GM12878 (cell line): Measurements from ENCODE around the gene B3GAT1. TPM values are rescaled to one million over a fixed set of nuclear protein-coding genes. Genes with fewer than 3 reads are reported as not detected.
"Not testable (repeated sequence)": the region's sequence is repeated elsewhere in the genome, so short reads cannot be mapped to it uniquely, and the experiment has no call there.

ENCODE experiments used
- ATAC-seq: fragments of 200-7000 bp; cut with Tn5 transposase; 3 replicates; pipeline ENCODE4 v1.9.1; 2020; ENCODE audit warnings: mild to moderate bottlenecking, moderate library complexity
- BruUV-seq: library from RNA; stranded (reverse); fragments of 400-500 nt; replicated peaks from 2 replicates; lab custom pipeline; 2021; lab: Mats Ljungman, UMichigan
- CTCF ChIA-PET: fragments of 300-600 bp; sonication (Branson Sonifier 250); formaldehyde crosslinking; extraction: SDS; loops from one replicate; lab custom pipeline; 2021; ENCODE audit warnings: inconsistent platforms; lab: Yijun Ruan, JAX
- POLR2A ChIA-PET: fragments of 350-600 bp; formaldehyde crosslinking; extraction: SDS; loops from one replicate; lab custom pipeline; 2021; ENCODE audit warnings: inconsistent platforms; lab: Charles Lee
- RAD21 ChIA-PET: fragments of 300-600 bp; sonication (Branson Sonifier 250); formaldehyde crosslinking; loops from one replicate; lab custom pipeline; 2023; ENCODE audit warnings: antibody characterized with exemption; ENCODE audit not compliant: unreplicated experiment; lab: Charles Lee
- SMC1A ChIA-PET: fragments of 300-600 bp; sonication (Branson Sonifier 250); formaldehyde crosslinking; loops from one replicate; lab custom pipeline; 2023; ENCODE audit not compliant: unreplicated experiment, uncharacterized antibody; lab: Charles Lee
- DNase-seq: peaks from one replicate; pipeline ENCODE4 v3.0.0-alpha.2; 2011; ENCODE audit warnings: low read depth, low spot score
- FAIRE-seq: peaks from 3 replicates; lab custom pipeline; 2011; peaks lifted over from hg19 to GRCh38; lab: Jason Lieb, UNC
- H2AFZ ChIP-seq: 2 replicates; pipeline ENCODE4 v1.6.0; 2011; ENCODE audit warnings: low read depth, low read length, control low read depth; ENCODE audit not compliant: control insufficient read depth
- H3K27ac ChIP-seq: 2 replicates; pipeline ENCODE4 v1.5.1; 2011; ENCODE audit warnings: control low read depth; ENCODE audit not compliant: control insufficient read depth, insufficient read depth
- H3K27me3 ChIP-seq, 2 experiments: replicated peaks in 1 of 2; 2 replicates each; pipeline versions ENCODE4 v1.6.0 to v1.6.1; 2011; ENCODE audit warnings: low read length in 1 of 2; ENCODE audit not compliant: control insufficient read depth in 2 of 2, insufficient read depth in 2 of 2
- H3K36me3 ChIP-seq, 2 experiments: 2 replicates each; pipeline ENCODE4 v1.5.1; 2011; ENCODE audit warnings: low read length in 1 of 2; ENCODE audit not compliant: control insufficient read depth in 2 of 2, insufficient read depth in 2 of 2
- H3K4me1 ChIP-seq: 2 replicates; pipeline ENCODE4 v1.6.1; 2011; ENCODE audit warnings: mild to moderate bottlenecking, low read length, moderate library complexity, mixed read lengths; ENCODE audit not compliant: control insufficient read depth, insufficient read depth
- H3K4me2 ChIP-seq: 2 replicates; pipeline ENCODE4 v1.6.0; 2011; ENCODE audit warnings: control low read depth; ENCODE audit not compliant: control insufficient read depth, insufficient read depth
- H3K4me3 ChIP-seq: fragments of 200-600 bp; sonication (generic); 2 replicates; pipeline ENCODE4 v1.5.1; 2016
- H3K79me2 ChIP-seq: 2 replicates; pipeline ENCODE4 v1.6.0; 2011; ENCODE audit warnings: low read length; ENCODE audit not compliant: control insufficient read depth, insufficient read depth
- H3K9ac ChIP-seq: 2 replicates; pipeline ENCODE4 v1.8.0; 2011; ENCODE audit warnings: low read length, control low read depth, mixed read lengths; ENCODE audit not compliant: control insufficient read depth, insufficient read depth
- H3K9me3 ChIP-seq: replicated peaks from 3 replicates; pipeline ENCODE4 v1.5.1; 2011; ENCODE audit warnings: mild to moderate bottlenecking, low read length; ENCODE audit not compliant: control insufficient read depth, insufficient read depth
- H4K20me1 ChIP-seq: 2 replicates; pipeline ENCODE4 v1.6.0; 2011; ENCODE audit not compliant: control insufficient read depth, insufficient read depth
- CEBPB ChIP-seq, 2 experiments: fragments of 150-350 bp in 1 of 2; IDR thresholded peaks; 2 replicates each; pipeline ENCODE4 v1.6.1; 2012 to 2014; ENCODE audit warnings: low read depth in 2 of 2, low read length in 2 of 2, borderline replicate concordance in 1 of 2, inconsistent platforms in 1 of 2
- CUX1 ChIP-seq: IDR thresholded peaks from 2 replicates; pipeline ENCODE4 v1.6.1; 2012; ENCODE audit warnings: improper control_type of control experiment, low read depth, low read length; ENCODE audit not compliant: insufficient replicate concordance
- EP300 ChIP-seq, 2 experiments: fragments of 150-350 bp in 1 of 2; IDR thresholded peaks; 2 replicates each; pipeline ENCODE4 v1.6.1; 2011 to 2012; ENCODE audit warnings: low read depth in 2 of 2, low read length in 2 of 2, borderline replicate concordance in 1 of 2, improper control_type of control experiment in 1 of 2, inconsistent platforms in 1 of 2; ENCODE audit not compliant: control insufficient read depth in 1 of 2
- IKZF1 ChIP-seq: fragments of 450-650 bp; conservative IDR thresholded peaks from 2 replicates; pipeline ENCODE4 v1.6.1; 2017; ENCODE audit warnings: antibody characterized with exemption, mild to moderate bottlenecking
- MTA3 ChIP-seq: IDR thresholded peaks from 2 replicates; pipeline ENCODE4 v1.6.1; 2012; ENCODE audit warnings: low read length, inconsistent platforms, borderline replicate concordance
- SMAD1 ChIP-seq: fragments of 450-650 bp; IDR thresholded peaks from 2 replicates; pipeline ENCODE4 v1.6.1; 2018; ENCODE audit warnings: mild to moderate bottlenecking, low read depth; ENCODE audit not compliant: partially characterized antibody
- SUPT20H ChIP-seq: IDR thresholded peaks from 2 replicates; pipeline ENCODE4 v1.6.1; 2011; ENCODE audit warnings: low read depth, mild to moderate bottlenecking, low read length, moderate library complexity, borderline replicate concordance; ENCODE audit not compliant: control insufficient read depth
- TCF3 ChIP-seq: IDR thresholded peaks from 2 replicates; pipeline ENCODE4 v1.6.1; 2012; ENCODE audit warnings: low read depth, mild to moderate bottlenecking, low read length, borderline replicate concordance; ENCODE audit not compliant: insufficient read depth
- WGBS: methylation state at CpG from one replicate; pipeline ENCODE4 v1.1.6; 2016; ENCODE audit warnings: low lambda C conversion rate; ENCODE audit not compliant: insufficient replicate concordance, insufficient coverage; ENCODE audit errors: missing lambda C conversion rate; 5-methylcytosine and 5-hydroxymethylcytosine counted together
- in situ Hi-C: fragments of 300-500 bp; cut with MboI; formaldehyde crosslinking; loops from 9 replicates; pipeline ENCODE4 v1.14.3; 2018; ENCODE audit warnings: mixed read lengths
- intact Hi-C: fragments of 100-400 bp; cut with micrococcal nuclease; formaldehyde crosslinking; loops from one replicate; pipeline ENCODE4 v1.14.2; 2022; ENCODE audit not compliant: unreplicated experiment
- polyA plus RNA-seq, 11 experiments: library from polyadenylated mRNA; depleted of rRNA in 4 of 11; unstranded in 6 of 11; stranded (reverse) in 5 of 11; fragments of >200 nt; fragmentation: Nextera tagmentation in 4 of 11; fragmentation: Illumina TruSeq in 1 of 11; extraction: Ambion mirVana in 4 of 11; extraction: Trizol in 1 of 11; gene quantifications; 1 replicate in 1 of 11; 2 replicates in 10 of 11; pipeline versions ENCODE4 v1.2.1 to v1.2.3, GENCODE V29; 2011 to 2016; ENCODE audit warnings: inconsistent platforms in 2 of 11, missing spikeins in 2 of 11, low read depth in 1 of 11
- total RNA-seq, 4 experiments: library from RNA; depleted of rRNA in 3 of 4; stranded (reverse); fragments of >200 nt in 3 of 4; fragmentation: Illumina TruSeq in 1 of 4; extraction: Trizol in 1 of 4; gene quantifications; 2 replicates each; pipeline versions ENCODE4 v1.2.1 to v1.2.3, GENCODE V29; 2013 to 2021

B3GAT1 gene
- total and polyA plus RNA-seq, 10 of the 15 experiments (the other 5 are each of a cell fraction or from before 2014, with no cell fraction given): 0.05 TPM; not detected in 9

GRCh38 chr11:134459246-134460061, 47.4 kb upstream of the B3GAT1 start:
- FAIRE-seq (no peak), ATAC-seq (no peak), DNase-seq (no peak)
- no peaks in the 10 kb centered on the region for H3K79me2 ChIP-seq
- TF ChIP-seq CUX1 (no peak), SUPT20H (no peak), CEBPB (IDR thresholded peaks at IDR 0.05; ENCODE audit: borderline replicate concordance in 1 of 2, low read depth in 2 of 2, low read length in 2 of 2) (no peak), MTA3 (no peak), SMAD1 (no peak), EP300 (IDR thresholded peaks at IDR 0.05; ENCODE audit: borderline replicate concordance in 1 of 2, control insufficient read depth in 1 of 2, low read depth in 2 of 2, low read length in 2 of 2) (no peak), TCF3 (no peak), IKZF1 (no peak)
- H3K27me3 ChIP-seq: no peaks in the 10 kb centered on the region; a peak in 1 of 4 replicates
- no peak overlapping the region for H3K4me2 ChIP-seq
- ChIA-PET RAD21 (no interaction called here), CTCF (no interaction called here), POLR2A (no interaction called here), SMC1A (no interaction called here)
- intact Hi-C loops: no loop called here
- WGBS: 13% methylated on average over 10 of the region's 10 CpGs
- in situ Hi-C loops: no loop called here
- H4K20me1 ChIP-seq: no peaks in the 10 kb centered on the region
- no peak overlapping the region for H3K9ac ChIP-seq
- H3K36me3 ChIP-seq: no peaks in the 10 kb centered on the region
- H2AFZ ChIP-seq: no peak overlapping the region
- no peak overlapping the region for H3K27ac ChIP-seq
- H3K4me3 ChIP-seq: no peak overlapping the region
- no peaks in the 10 kb centered on the region for H3K4me1 ChIP-seq
- peaks cover 4% of the 10 kb centered on the region; the same call in 1 of the 3 replicates for H3K9me3 ChIP-seq
- no TSS peak for BruUV-seq

- H4K20me1 ChIP-seq, RAD21 ChIA-PET, in situ Hi-C loops, H3K9me3 ChIP-seq, H3K27me3 ChIP-seq, BruUV-seq, H3K9ac ChIP-seq, H3K4me2 ChIP-seq, CTCF ChIA-PET, ATAC-seq, DNase-seq, H2AFZ ChIP-seq, H3K36me3 ChIP-seq, H3K4me1 ChIP-seq, FAIRE-seq, H3K27ac ChIP-seq, H3K79me2 ChIP-seq, SMC1A ChIA-PET, intact Hi-C loops, H3K4me3 ChIP-seq, POLR2A ChIA-PET: not testable (repeated sequence)
- WGBS: 0% methylated on average over 1 of the region's 2 CpGs
Measured at GRCh38 chr11:134457411-134458007, 45.5 kb upstream of the B3GAT1 start.
